ENCODE measurements around the gene FMO2.

The FMO2 gene, protein sequence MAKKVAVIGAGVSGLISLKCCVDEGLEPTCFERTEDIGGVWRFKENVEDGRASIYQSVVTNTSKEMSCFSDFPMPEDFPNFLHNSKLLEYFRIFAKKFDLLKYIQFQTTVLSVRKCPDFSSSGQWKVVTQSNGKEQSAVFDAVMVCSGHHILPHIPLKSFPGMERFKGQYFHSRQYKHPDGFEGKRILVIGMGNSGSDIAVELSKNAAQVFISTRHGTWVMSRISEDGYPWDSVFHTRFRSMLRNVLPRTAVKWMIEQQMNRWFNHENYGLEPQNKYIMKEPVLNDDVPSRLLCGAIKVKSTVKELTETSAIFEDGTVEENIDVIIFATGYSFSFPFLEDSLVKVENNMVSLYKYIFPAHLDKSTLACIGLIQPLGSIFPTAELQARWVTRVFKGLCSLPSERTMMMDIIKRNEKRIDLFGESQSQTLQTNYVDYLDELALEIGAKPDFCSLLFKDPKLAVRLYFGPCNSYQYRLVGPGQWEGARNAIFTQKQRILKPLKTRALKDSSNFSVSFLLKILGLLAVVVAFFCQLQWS

DNA sequence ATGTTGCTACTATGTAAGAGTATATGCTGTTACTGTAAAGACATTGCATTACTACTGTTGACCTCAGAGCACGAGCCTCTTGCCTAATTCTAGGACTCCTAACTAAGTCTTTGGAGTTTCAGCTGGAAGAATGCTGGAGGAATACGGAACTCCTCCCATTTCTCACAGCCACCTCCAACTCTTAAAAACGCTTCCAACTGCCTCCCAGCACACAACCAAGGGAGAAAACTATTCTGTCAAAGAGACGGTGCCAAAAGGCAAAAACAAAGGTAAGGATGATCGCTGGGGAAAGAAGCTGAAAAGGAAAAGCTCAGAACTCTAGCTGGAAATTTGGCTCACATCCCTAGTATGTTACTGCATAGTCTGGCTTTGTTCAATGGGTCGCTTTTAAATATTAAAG, at the start of gene FMO2:
TSS of gene FMO2 (plus strand) at position 210 of the 400 bp plus-strand sequence. CDS start 414 bp downstream, outside the sequence.
- no peak for DNase-seq

DNA sequence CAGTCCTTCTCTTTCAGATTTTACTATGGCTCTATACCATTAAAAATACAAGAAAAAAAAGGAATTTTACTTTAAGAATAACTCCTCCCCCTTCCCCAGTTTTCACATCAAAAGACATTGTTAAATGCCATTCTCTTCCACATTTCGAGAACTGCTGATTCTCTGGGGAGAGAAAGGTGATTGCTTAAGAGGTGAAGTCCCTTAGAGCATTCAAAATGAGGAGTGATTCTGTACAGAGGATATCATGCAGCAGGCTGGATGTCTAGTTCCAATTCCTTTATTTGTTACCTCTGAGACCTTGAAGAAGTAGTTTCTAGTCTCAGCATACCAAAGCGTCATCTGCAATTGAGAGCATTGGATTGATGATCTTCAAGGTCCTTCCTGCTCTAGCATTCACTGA, 47.5 kb upstream of the FMO2 start:
- DNase-seq: no peak

DNA sequence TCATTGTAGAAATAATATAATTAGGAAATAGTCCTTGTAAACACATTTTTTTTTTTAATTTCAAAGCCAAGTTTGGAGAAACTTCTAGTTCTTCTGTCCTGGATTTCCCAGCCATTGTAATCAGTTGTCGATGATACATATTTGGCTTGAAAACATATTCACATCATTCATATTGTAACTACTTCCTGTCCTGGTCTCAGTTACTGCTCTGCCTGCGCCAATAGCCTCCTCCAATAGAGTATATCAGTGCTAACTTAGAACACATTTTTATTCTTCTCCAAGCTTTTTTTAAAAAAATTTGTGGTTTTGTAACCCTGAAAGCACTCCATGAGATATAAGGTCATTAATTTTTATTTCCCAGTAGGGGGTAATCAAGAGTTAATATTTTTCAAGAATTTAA, 46.1 kb upstream of the FMO2 start:
- DNase-seq: no peak

DNA sequence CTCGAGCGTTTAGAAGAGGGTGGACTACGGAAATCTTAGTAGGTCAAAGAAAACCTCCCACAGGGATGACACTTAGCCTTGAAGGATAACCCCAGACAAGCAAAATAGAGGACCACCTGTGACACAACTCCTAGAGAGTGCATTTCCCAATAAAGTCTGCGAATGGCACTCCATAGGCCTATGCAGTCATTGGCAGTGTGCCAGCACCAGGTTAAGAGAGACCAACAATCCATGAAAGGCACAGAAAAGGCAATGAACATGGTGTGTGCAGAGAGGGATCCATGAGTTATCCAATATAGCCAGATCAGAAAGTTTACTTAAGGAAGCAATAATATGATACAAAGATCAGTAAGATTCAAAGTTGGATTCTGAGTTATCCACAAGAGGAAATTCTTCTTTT, 45.2 kb upstream of the FMO2 start:
- DNase-seq: no peak

DNA sequence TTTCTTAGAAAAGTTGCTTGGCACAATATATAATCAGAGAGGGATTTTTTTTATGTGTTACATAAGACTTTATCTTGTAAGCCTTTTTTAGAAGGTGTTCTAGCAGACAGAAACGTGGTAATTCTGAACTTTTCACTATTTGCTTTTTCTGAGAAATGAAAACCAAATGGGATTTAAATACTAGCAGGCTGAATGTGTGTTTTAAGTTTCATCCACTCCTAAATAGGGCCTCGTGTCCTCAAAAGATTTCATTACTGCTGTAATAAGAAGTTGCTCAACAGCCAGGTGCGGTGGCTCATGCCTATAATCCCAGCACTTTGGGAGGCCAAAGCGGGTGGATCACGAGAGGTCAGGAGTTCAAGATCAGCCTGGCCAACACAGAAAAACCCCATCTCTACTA, 44.7 kb upstream of the FMO2 start:
- DNase-seq: no peak

DNA sequence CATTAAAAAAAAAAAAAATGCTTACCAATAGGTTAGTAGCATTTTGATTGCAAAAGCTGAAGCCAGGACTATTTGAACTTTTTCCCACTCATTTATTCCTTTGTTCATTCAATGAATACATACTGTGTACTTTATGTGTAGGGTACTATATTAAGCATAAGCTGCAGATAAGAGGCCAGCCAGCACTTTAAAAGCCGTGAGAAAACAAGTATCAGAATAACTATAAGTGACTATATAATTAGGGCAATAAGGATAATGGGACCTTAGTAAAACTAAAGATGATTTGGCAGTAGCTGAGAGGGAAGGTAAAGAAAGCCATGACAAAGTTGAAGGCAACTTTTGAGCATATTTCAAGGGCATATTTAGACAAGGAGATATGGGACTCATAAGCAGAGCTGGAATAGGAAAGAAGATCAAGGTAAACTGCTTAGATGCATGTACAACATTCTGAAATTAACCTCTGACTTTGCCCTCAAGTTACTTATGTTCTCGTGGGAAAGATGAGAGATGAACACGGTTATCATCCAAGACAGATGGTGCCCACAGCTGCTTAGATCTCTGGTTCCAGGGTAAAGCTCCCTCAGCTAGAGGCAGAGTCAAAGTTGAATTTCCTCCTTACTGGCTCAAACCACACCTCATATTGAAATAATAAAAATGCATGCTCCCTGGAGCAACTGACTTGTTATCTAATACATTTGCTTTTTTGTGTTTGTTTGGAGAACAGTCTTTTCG, 44.0 kb upstream of the FMO2 start:
- no peak for DNase-seq

DNA sequence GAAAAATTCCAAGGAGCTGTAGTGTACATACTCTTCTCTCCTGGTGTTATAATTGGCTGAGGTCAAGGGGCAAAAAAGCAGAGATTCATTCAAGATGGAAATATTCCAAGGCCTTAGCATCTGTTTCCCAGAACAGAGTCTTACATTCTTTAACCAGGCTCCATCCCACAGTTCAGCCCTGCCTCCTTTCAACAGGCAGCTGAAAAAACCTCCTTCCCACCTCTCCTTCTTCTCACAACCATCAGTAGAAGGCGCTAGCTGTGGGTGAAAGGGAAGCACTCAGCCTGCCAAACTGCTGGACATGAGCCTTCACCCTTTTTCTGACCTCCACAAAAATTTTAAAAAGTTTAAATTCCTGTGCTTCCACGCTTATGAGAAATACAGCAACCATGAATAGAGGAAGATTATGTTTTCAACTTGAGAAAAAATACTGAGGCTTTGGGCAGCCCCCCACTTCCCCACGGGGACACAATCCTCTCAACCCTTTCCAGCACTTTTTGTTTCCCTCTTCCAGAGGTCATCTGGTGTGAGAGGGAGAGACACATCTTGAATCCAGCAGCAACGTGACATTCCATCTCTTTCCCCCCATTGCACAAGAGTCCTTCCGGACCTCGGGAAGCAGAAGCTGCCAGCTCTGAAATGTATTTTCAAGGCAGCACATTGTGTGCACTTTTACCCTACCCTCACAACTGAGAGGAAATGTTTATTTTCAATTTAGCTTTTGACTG, 43.2 kb upstream of the FMO2 start:
- DNase-seq: no peak

DNA sequence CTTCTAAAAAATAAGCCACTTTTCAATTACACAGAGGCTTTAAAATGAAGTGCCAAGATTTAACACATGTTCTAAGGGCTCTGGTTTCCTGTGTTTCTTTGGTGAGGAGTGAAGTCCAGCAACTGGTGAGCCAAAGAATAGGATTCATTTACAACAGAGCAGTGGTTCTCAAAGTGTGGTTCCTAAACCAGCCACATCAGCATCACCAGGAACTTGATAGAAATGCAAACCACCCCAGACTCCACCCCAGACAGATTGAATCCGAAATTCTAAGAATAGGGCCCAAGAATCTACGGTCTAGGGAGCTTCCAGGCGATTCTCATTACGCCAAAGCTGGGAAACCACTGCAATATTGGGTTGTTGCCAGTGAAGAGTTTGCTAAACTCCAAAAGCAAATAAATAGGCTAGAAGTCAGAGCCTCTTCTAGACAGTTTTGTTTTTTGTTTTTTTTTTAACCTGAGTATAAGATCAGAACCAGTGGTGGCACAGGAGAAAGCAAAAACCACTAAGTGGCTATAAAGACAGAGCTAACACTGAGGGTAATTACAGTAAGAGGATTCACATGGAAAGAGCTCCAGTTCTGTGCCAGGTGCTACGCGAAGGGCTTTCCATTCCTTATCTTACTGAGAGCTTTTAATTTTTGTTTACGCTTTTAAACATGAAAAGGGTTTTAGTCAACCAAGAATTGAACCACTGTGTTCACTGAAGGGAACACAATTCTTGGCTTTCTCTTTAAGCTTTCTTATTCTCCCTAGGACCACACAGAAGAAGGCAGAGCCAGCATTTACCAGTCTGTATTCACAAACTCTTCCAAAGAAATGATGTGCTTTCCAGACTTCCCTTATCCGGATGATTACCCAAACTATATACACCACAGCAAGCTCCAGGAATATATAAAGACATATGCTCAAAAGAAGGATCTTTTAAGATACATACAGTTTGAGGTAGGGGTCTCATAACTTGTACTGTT, 42.4 kb upstream of the FMO2 start:
- DNase-seq: no peak

DNA sequence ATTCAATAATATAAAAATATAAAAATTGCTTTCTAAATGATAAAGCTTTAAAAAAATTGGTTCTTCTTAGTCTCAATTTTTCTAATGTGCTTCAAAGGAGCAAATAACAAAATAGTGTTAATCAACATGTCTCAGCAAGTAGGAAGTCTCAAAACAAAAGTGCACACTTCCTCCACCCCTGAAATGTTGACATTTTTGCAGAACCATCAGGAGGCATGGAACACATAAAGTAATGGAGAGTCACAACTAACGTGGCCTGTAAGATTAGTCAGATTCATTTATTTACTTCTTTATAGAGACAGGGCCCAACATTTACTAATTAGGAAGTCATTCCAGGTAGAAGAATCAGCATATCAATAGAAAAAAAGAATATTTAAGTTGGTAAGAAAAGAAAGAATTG, 34.9 kb upstream of the FMO2 start:
- no peak for DNase-seq

DNA sequence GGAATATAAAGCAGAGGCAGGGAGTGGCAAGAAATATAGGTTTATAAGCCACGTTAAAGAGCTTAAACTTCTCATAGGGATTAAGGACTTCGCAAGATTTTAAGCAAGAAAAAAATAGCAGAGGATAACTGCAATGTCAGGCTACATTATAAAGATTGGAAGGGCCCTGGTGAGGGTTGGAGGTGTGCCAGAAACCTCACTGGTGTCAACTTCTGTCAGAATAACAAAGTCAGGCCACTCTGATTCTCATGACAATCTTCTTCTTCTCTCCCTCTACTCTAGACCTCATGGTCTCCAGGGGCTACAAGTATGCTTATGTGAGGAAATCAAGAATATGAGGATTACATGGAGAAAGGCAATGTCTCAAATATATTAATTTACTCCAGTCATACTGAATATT, 32.6 kb upstream of the FMO2 start:
- DNase-seq: no peak

DNA sequence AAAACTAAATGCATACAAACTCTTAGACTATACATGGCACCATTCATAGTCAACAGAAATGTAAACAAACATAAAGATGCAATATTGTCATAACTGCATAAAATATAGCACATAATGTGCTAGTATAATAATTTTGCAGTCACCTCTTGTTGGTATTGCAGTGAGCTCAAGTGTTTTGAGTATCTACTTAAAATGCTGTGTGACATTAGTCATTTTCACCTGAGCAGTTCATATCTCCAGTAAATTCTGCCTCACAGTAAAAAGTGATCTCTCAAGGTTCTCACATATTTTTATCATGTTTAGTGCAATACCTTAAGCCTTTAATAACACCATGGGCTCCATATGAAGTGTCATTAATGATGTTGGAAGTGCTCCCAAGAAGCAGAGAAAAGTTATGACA, 29.6 kb upstream of the FMO2 start:
- DNase-seq: no peak

DNA sequence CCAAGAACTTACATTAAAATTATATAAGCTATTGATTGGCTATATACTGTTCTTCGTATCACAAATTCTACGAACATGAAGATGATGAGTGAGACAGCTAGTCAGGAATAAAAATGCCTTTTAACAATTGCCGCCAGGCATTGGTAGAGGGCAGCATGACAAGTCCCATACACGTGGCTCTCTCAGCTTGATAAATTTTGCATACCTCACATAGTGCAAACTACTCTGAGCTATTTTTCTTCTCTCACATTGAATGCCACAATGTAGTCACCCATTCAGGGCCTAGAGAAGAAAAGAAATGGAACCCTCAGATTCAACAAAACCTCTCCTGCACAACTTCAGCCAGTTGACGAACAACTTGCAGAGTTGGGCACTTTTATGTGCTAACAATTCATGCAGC, 27.0 kb upstream of the FMO2 start:
- no peak for DNase-seq

DNA sequence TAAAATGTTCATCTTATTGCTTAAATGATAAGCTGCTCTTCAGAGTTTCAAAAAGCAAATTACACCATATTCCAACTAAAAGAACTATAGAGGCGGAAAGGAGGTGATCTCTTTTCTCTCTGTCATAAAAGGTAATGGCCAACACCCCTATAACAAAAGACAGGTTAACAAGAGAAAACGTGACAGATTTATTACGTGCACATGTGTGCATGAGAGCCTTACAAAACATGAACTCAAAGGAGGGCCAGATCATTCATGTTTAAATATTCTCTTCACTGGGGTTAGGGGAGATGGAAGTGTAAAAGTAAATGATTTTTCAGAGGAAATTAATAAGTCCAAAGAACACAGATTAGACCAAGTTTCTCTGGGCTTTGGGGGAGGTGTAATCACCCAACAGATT, 26.5 kb upstream of the FMO2 start:
- no peak for DNase-seq

DNA sequence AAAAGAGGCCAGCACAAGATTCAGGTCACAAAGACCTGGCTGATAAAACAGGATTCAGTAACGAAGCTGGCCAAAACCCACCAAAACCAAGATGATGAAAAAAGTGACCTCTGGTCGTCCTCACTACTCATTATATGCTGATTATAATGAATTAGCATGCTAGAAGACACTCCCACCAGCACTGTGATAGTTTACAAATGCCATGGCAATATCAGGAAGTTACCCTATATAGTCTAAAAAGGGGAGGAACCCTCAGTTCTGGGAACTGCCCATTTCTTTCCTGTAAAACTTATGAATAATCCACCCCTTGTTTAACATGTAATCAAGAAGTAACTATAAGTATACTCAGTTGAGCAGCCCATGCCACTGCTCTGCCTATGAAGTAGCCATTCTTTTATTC, 26.0 kb upstream of the FMO2 start:
- no peak for DNase-seq

DNA sequence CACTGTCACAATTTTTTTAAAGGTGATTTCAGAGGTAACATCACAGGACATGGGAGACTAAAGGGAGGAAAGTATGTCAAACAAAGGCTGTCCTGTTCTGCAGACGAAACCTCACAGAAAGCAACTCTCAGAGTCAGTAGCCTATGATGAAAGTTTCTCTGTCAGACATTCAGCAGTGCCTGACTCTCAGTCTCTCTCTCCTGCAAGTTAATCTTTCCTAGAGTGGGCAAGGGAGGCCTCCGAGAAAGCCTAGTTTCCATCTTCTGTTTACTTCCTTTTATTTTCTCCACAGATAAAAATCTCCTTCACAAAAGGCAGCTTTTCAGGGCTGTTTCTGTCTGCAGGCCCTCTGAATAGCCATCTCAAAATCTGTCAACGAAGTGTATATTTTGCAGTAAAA, 24.9 kb upstream of the FMO2 start:
- no peak for DNase-seq

DNA sequence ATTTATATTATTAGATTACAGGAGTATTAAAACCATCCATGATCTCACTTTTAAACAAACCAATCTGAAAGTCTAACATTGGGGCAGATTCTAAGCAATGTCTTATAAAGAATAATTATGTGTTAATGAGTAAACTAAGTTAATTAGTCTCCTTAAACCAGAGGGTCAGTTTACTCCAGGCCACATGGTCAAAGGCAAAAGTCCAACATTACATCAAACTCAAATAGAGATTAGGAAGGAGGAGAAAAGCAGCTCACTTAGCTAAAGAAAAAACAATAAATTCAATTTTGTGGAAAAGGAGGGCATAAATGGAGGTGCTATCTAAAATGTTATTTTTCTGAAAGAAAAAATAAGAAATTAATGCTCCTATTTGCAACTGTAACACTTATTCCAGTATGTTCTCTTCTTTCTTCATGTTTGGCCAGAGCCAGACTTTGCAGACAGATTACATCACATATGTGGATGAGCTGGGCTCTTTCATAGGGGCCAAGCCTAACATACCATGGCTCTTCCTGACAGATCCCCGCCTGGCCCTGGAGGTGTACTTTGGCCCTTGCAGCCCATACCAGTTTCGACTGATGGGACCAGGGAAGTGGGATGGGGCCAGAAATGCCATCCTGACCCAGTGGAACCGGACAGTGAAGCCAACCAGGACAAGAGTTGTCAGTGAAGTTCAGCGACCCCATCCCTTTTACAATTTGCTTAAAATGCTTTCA, 24.3 kb upstream of the FMO2 start:
- DNase-seq: no peak

DNA sequence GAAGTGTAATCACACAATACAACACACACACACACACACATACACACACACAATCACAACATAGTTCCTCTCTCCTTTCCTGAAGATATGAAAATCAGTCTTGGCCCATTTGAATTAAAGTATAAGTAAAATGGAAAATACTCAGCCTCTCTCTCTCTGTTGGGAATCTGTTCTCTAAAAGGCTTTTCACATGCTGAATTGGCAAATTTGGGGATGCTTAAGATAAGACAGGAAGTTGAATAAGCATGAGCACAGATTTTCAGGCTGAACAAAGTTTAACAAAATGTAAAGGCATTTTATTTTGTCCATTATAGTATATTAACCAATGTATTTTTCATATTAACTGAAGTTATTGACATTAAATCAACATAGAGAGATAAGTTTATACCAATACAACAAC, 23.7 kb upstream of the FMO2 start:
- DNase-seq: no peak

DNA sequence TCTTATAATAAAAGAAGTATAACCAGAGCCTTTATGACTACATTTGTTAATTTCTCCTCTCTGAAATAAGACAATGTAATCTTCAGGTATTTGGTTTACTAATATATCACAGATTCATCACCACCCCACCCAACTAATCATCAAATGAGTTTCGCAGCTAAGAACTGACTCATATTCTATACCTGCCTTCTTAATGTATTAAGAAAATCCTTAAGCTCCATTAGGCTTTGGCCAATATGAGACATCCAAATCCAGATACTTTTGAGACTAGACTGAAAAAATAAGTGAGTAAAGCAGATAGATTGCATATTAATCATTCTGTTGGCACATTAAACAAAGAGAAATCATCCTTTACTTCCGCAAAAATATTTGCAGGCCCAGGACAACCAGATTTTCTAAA, 18.7 kb upstream of the FMO2 start:
- DNase-seq: no peak

DNA sequence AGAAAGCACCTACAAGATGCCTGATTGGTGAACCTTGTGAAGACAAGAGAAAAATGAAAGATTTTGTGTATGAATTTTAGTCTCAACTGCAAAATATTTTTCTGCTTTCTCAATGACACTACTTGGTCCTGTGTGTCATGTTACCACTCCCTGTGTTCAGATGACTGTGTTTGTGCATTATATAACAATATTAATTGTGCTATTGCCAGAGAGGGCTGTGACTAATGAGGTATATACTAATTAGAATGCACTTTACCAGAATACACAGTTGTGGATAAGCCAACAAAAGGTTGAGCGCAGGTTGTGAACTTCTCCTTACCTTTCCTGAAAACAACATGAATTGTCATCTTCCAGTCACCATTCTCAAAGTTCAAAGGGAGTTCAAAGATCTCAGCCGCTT, 17.3 kb upstream of the FMO2 start:
- DNase-seq: no peak

DNA sequence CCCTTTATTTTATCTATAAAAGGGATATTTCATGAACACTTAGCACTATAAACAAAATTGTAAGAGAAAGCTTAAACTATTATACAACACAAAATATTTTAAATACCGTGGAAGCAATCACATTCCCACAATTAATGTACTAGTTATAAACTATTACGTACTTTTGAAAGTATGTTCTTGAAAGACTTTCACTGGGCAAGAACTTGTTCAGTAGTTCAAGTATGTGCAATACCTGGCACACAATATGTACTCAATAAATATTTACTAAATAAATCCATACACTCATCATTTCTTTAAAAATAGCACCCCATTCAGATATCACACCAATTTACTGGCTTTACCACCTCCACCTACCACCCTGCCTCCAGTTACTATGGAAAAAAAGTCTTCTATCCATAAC, 12.6 kb upstream of the FMO2 start:
- DNase-seq: no peak

DNA sequence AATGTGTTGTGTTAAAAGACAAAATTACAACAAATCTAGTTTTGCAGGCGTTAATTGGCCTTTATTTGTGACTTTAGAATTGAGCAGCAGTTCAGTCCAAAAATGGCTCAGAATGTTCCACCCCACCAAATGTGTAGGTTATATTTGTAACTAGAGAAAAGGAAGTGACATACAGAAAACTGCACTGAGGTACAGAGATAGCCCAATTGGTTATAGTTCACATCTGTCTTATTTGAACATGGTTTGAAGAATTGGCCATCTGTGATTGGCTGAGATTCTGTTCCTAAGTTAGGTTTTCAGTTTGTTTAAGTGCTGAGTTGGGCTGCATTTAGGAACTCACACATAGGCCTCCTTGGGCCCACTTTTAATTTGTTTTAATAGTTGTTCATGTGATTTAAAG, 12.0 kb upstream of the FMO2 start:
- DNase-seq: no peak

All from activated CD8-positive, alpha-beta memory T cell treated with anti-CD3 and anti-CD28 coated beads, Interleukin-2, amount 50 U/mL, for 48 hours (primary cell).